ENCODE data around the gene ELOVL5.

- no peak for TF ChIP-seq CTCF (IDR thresholded peaks at IDR 0.05; ENCODE audit: insufficient read depth, low read length)
- TF ChIP-seq POLR2AphosphoS5 (IDR thresholded peaks at IDR 0.05; ENCODE audit: low read depth), result no peak
Observed at GRCh38 chr6:53366128-53366641, 17.4 kb upstream of the ELOVL5 start.
